Measurements from ENCODE around the gene RCAN3. TPM values are rescaled to one million over a fixed set of nuclear protein-coding genes. Genes with fewer than 3 reads are reported as not detected.
"Not testable (repeated sequence)": the region's sequence is repeated elsewhere in the genome, so short reads cannot be mapped to it uniquely, and the experiment has no call there.

Gene RCAN3
- total and polyA plus RNA-seq, 8 donors = 4.0 to 14.2 (median 11.9) TPM

DNA sequence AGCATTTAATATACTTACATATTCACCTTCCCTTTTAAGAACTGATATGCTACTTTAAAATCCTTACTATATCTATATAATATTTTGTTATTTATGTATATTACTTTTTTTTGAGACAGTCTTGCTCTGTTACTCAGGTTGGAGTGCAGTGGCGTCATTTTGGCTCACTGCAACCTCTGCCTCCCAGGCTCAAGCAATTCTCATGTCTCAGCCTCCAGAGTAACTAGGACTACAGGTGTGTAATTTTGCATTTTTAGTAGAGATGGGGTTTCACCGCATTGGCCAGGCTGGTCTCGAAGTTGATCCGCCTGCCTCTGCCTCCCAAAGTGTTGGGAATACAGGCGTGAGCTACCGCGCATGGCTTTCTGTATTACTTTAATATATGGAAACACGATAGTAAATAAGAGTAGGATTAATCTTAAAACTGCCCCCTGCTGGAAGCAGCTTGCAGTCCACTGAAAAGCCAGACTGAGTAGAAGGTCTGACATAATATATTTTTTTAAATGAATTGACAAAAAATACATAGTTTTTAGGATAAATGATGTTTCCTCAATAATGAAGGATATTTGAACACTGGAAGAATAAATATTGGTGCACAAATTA is 24.4 kb downstream of the RCAN3 start:
- intact Hi-C loops (cut with DNase I) = no loop called here
- H3K27ac ChIP-seq = no peak overlapping the region
- no peaks in the 10 kb centered on the region for H3K36me3 ChIP-seq
- no peaks in the 10 kb centered on the region for H3K27me3 ChIP-seq
- WGBS, 2 donors = 74 to 76% methylated on average over 8 of the region's 8 CpGs
- H3K4me3 ChIP-seq = no peak overlapping the region
- ATAC-seq = peak in 3 of 4 donors; percentile 48 to 71 (median 51)
- no peak for DNase-seq
- H3K4me1 ChIP-seq = no peaks in the 10 kb centered on the region
- H3K9me3 ChIP-seq = no peaks in the 10 kb centered on the region
- TF ChIP-seq, protein P1, sequence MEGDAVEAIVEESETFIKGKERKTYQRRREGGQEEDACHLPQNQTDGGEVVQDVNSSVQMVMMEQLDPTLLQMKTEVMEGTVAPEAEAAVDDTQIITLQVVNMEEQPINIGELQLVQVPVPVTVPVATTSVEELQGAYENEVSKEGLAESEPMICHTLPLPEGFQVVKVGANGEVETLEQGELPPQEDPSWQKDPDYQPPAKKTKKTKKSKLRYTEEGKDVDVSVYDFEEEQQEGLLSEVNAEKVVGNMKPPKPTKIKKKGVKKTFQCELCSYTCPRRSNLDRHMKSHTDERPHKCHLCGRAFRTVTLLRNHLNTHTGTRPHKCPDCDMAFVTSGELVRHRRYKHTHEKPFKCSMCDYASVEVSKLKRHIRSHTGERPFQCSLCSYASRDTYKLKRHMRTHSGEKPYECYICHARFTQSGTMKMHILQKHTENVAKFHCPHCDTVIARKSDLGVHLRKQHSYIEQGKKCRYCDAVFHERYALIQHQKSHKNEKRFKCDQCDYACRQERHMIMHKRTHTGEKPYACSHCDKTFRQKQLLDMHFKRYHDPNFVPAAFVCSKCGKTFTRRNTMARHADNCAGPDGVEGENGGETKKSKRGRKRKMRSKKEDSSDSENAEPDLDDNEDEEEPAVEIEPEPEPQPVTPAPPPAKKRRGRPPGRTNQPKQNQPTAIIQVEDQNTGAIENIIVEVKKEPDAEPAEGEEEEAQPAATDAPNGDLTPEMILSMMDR (IDR thresholded peaks at IDR 0.05) = peak in 3 of 4 donors; percentile 31 to 38 (median 33)
- no peak for FAIRE-seq

DNA sequence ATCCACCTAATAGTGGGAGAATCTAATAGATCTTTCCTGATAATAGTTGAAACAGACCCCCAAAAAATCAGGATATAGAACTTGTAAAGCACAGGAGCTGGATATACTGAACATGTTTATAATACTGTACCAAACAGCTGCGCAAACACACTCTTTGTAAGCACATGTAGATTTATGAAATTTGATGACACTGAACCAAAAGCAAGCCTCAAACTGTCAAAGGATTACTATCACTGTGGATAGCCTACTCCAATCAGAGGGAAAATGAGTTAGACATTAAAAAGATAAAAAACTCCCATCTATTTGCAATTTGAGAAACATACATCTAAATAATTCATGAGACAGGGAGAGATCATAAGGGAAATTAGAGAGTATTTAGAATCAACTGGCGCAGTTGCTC is 26.1 kb downstream of the RCAN3 start:
- intact Hi-C loops (cut with DNase I) = no loop called here
- 98 to 99% methylated on average over 2 of the region's 2 CpGs for WGBS, 2 donors
- ATAC-seq (no peak), DNase-seq (no peak), FAIRE-seq (no peak)
- no peak overlapping the region for H3K4me3 ChIP-seq
- H3K27me3 ChIP-seq = no peaks in the 10 kb centered on the region
- H3K27ac ChIP-seq = no peak overlapping the region
- TF ChIP-seq, protein P1 (IDR thresholded peaks at IDR 0.05) = no peak
- H3K9me3 ChIP-seq = no peaks in the 10 kb centered on the region
- H3K36me3 ChIP-seq = no peaks in the 10 kb centered on the region
- no peaks in the 10 kb centered on the region for H3K4me1 ChIP-seq

DNA sequence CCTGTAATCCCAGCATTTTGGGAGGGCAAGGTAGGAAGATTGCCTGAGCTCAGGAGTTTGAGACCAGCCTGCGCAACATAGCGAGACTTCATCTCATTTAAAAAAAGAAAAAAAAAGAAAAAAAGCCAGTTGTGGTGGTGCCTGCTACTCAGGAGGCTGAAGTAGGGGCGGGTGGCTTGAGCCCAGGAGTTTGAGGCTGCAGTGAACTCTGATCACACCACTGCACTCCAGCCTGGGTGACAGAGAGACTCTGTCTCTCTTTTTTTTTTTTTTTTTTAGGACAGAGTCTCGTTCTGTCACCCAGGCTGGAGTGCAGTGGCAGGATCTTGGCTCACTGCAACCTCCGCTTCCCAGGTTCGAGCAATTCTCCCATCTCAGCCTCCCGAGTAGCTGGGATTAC is 26.7 kb downstream of the RCAN3 start:
- H3K4me1 ChIP-seq; ATAC-seq; H3K36me3 ChIP-seq; DNase-seq; H3K27me3 ChIP-seq; H3K27ac ChIP-seq; FAIRE-seq; H3K9me3 ChIP-seq; H3K4me3 ChIP-seq; intact Hi-C loops (cut with DNase I): not testable (repeated sequence)
- 91 to 99% methylated on average over 6 to 7 of the region's 7 CpGs for WGBS, 2 donors

DNA sequence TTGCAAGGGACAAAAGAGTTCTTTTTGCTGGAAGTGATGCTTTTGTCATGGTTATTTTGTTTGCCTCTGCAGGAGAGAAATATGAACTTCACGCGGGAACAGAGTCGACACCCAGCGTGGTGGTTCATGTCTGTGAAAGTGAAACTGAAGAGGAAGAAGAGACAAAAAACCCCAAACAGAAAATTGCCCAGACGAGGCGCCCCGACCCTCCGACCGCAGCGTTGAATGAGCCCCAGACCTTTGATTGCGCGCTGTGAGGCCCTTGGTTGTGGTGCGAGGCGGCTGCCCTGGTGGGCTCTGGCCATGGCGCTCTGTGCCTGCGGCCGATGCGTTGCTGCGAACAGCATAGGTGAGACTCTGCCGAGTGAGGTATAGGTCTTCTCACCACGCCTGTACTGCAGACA is 32.4 kb downstream of the RCAN3 start:
- TF ChIP-seq, protein P1 (IDR thresholded peaks at IDR 0.05) = no peak
- Histone ChIP-seq H3K27ac (no peak overlapping the region), H3K4me1 (no peaks in the 10 kb centered on the region), H3K9me3 (no peaks in the 10 kb centered on the region), H3K27me3 (no peaks in the 10 kb centered on the region), H3K4me3 (no peak overlapping the region), H3K36me3 (peaks cover 0 to 2% (median 0%) of the 10 kb centered on the region in 3 donors)
- peak in 2 of 4 donors; percentile 21 to 22 for ATAC-seq
- no peak for DNase-seq
- FAIRE-seq = no peak
- WGBS, 2 donors = 88 to 91% methylated on average over 21 of the region's 21 CpGs
- intact Hi-C loops (cut with DNase I) = no loop called here

DNA sequence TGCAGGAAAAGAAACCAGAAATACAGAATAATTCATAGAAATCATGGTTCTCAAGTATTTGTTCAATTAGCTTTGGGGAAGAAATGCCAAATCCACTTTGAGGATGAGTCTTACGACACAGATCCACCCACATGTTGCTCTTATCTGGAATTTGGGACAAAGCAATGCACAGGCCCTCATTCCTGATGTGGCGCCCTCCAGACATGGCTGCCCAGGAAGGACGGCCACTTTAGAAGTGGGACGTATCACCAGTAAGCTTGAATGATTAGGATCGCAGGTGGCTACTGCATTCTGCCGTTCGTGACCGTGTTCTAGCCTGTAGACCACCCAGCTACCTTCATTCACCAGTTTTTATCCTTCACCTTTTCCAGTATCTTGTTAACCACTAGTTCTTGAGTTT is 33.1 kb downstream of the RCAN3 start:
- Histone ChIP-seq H3K4me3 (no peak overlapping the region), H3K9me3 (no peaks in the 10 kb centered on the region), H3K4me1 (peaks cover 0 to 5% (median 0%) of the 10 kb centered on the region in 3 donors), H3K27ac (no peak overlapping the region), H3K36me3 (peaks cover 0 to 2% (median 0%) of the 10 kb centered on the region in 3 donors), H3K27me3 (no peaks in the 10 kb centered on the region)
- no peak for DNase-seq
- no peak for FAIRE-seq
- no peak for ATAC-seq
- 89 to 92% methylated on average over 8 of the region's 8 CpGs for WGBS, 2 donors
- intact Hi-C loops (cut with DNase I) = no loop called here
- TF ChIP-seq, protein P1 (IDR thresholded peaks at IDR 0.05) = no peak

All from pancreas (tissue), 10 donors.